Stimulated activated CD4-positive, alpha-beta T cell treated with anti-CD3 and anti-CD28 coated beads, Interleukin-2, amount 100 ng/mL, for 48 hours (primary cell): ENCODE results near the gene ITGA2.
A peak's percentile ranks its signal among the peaks of the same experiment; 100 is the strongest.
"Not testable (repeated sequence)": the region's sequence is repeated elsewhere in the genome, so short reads cannot be mapped to it uniquely, and the experiment has no call there.

Source experiments
- DNase-seq, 2 donors: peaks; one replicate each; pipeline ENCODE4 v3.0.0-alpha.2; 2020

ITGA2 gene

DNA sequence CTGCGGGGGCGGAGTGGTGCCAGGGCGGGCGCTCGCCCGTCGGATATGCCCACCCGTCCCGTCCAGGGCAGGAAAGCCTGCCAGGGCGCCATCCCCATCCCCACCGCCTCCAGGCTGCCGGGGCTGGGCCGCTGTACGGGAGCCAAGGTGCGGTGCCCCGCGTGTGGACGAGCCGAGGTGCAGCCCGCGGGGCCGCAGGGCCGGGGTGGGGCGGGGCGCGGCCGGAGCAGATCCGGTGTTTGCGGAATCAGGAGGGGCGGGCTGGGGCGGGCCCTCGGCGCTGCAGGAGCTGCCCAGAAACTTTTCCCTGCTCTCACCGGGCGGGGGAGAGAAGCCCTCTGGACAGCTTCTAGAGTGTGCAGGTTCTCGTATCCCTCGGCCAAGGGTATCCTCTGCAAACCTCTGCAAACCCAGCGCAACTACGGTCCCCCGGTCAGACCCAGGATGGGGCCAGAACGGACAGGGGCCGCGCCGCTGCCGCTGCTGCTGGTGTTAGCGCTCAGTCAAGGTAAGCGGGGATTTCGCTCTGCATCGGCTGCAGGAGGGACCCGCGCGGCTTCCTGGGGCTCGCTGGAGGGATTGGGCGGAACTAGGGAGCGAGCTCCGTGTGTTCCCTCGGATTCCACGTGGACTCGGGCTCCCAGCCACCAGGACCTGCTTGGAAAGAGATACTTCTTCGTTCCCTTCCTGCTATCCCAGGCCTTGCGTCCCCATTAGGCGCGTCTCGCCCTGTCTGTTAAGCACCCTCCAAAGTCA is at the start of gene ITGA2:
ITGA2 (plus strand) TSS at position 328 of the 756 bp plus-strand sequence; CDS start at position 445, 117 bp downstream.
- DNase-seq = peak in 1 of 2 donors; percentile 21

DNA sequence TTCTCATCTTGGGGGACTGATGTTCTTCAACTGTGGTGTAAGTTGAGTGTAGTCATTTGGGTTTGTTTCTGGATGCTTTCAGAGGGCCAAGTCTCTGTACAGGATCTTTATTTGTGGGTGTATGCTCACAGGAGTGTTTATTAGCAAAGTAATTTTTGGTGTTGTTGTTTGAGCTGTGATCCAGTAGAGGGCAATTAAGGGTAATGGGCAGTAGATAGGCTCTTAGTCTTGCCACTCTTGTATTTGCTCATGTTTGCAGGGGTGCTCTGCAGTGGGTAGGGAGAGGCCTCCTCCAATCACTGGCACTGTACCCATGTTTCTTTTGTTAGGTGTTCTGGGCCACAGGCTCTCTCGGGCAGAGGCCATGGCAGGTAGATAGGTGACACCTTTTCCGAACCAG is 45.9 kb upstream of the ITGA2 start:
- no peak for DNase-seq

DNA sequence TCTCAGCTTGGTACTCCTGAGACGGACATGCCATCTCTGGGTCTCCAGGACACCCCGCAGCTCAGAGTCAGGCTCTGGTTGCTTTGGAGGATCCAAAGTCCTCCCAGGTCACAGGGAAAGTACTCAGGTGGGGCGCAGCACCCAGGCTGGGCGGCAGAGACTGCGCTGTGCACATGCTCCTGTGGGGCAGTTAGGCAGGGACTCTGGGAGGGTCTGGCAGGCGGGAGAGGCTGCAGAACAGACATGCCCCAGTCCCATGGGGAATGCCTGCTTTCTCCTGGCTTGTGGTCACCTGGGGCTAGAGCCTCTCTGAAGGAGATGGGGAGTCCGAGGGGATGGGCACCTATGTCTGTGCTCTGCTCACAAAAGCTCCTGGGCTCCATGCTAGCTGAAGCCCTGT is 45.3 kb upstream of the ITGA2 start:
- DNase-seq = no peak

DNA sequence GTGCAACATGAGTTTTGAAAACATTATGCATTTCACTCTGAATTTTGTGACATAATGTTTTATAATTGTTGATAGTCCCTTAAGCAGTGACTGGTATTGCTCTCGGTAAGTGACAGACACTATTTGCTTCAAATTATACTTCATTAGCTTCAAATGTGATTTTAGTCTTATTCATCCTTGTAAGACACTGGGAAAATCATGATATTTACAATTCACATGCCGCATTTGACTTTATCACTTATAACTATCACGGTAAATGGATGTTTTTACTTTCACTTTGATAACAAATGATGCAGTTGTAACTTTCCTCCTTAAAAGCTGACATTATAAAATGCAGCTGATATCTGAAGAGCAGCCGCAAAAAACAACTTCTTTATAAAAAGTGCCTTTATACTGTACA is 44.1 kb upstream of the ITGA2 start:
- DNase-seq = no peak

DNA sequence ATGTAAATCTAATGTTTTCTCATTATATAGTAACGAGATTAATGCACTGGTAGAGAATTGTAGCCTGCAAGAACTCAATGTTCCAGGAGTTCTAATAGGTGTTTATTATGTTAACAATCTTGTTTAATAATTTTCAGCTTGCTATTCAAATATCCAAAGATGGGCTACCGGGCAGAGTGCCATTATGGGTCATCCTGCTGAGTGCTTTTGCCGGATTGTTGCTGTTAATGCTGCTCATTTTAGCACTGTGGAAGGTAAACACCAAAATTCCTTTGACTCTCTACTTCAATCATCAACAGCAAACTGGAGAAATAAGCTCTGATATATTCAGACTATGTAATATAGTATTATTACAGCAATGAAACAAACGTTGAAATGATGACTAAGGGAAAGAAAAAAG is 41.9 kb upstream of the ITGA2 start:
- no peak for DNase-seq

DNA sequence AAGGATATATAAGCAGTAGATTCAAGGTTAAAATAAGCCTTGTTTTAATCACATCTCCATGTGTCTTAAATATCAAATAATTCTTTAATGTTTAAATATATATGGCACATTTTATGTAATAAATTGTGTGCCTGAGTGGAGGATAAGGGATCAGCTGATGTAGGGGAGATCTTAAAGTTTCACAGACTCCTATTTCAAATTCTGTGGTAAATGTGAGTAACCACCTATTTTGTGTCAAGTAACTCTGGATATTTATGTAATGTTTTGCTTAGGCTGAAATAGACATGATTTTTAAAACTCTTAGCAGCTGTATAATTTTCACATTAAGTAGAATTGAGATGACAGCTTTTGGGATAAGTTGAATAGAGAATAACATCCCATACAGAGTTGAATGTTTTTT is 41.3 kb upstream of the ITGA2 start:
- DNase-seq = no peak

DNA sequence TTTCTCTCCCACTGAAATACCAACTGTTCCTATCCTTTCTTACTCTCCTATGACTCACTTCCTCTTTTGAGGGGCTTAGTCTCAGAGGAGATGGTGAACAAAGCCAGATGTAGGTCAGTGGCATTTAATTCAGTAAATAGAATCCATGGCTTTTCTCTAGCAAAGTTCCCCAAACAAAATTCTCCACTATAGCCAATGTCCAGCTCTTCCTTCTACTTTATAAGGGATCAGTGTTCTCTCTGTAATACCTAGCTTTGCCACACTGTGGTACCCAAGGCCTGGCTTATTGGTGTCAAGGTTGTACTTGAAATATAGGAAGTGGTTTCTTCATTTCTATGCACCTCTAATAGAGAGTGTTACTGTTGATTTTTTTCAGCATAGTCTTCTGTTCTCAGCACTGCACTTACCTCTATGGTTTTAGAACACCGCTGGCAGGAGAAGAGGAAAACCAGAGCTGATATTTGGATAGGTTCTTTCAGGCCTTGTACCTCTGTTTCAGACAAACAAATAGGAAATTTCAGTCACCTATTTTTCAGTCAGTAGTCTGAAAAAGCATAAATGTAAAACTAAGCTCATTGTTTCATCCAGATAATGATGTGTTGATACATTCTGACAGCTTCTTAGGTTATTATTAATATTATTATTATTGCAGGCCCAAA is 40.6 kb upstream of the ITGA2 start:
- peak; percentile 34 to 43 for DNase-seq

DNA sequence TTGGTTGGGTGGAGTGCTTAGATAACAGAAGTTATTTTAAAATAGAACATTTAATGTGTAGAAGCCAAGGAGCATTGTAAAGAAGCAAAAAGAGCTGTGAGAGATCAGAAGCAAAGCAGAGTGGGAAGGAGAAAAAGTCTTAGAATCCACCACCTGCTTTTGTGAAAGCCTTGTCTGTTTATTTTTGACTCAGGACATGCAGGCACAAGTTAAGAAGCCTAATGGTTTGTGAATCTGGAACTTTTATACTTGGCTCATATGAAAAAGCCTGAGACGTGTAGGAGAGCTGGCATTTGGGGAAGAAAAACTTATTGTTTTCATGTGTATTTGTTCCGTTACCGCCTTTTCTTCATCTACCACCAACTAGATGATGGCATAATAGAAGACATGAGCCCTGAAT is 38.5 kb upstream of the ITGA2 start:
- no peak for DNase-seq

DNA sequence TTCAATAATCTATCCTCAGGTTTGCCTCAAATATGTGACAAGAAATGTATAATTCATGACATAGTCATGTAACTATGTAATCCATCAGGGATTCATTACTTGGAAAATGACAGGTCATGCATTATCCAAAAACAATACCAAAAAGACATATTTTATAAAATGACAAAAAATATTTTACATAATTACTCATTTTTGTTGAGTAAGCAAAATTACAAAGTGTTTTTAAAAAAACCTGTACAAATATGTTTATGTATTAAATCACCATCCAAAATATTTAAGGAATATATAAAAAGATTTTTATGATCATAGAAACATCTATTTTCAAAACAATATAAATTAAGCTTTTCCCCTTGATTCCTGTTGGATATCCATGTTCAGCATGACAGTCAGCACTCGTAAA is 36.7 kb upstream of the ITGA2 start:
- DNase-seq = no peak

DNA sequence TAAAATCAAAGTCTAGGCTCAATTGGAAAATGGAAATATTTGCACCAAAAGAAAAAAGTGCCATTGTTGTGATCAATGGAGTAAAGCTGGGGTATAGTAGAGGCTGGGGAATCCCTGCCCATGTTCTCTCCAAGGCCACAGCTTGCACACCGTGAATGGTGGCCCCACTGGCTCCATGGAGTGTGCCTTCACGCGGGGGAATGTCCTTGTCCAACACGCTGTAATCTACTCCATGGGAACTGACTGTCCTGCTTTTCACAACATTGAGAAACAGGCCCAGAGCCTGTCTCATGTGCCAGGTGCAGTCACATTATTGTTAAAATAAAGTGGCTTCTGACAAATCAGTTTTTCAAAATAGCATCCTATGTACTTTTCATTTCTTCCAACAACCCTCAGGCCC is 33.1 kb upstream of the ITGA2 start:
- DNase-seq = no peak

DNA sequence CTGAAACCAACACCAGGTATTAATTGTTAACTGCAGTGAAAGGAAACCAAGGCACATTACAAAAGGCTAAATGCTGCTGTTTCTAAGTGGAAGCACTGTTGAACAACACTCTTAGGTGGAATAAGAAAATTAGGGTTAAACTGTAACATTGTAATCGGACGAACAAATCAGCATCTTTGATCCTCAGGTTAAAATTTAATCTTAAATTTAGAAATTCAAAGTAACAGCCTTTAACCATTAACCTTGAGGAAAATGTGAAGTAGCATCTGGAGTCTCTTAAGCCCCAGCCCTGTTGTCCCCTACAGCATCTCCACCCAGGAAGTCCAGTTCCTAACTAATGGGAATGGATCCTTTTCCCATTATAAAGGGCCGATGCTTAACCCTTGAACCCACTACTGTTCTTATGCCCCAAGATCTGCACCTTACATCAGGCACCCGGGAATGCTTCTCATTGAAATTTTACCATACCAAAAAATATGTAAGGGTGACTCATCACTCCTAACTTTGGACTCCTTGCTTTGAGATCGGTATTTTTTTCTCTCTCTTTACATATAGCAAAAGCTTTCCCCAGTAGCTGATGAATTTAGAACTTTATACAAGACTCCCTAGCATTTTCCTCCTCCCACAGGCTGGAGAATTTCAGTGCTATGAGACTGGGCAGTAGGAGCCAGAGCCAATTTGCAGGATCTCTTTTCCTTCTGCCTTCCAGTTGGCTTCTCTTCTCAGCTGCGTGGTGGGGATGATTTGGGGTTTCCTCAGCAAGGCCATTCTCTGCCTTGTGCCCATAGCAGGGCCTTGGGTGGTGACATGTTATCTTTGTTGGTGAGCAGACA is 32.0 kb upstream of the ITGA2 start:
- no peak for DNase-seq

DNA sequence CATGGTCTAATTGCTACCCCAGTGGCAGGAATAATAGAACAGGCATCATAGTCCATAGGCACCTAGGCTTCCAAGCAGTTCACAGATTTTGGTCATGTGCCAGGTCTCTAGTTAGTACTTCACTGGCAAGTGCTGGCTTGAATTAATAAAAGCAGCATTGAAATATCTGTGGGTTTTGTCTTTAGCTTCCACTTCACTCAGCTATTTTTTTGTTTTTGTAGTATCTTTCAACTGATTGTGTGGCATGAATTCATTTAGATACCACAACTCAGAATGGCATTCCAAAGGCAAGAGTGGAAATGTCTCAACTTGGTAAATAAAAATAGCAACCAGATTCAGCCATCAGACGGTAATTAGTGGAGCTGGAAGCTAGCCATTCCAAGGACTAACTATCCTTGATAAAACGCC is 27.9 kb upstream of the ITGA2 start:
- no peak for DNase-seq

DNA sequence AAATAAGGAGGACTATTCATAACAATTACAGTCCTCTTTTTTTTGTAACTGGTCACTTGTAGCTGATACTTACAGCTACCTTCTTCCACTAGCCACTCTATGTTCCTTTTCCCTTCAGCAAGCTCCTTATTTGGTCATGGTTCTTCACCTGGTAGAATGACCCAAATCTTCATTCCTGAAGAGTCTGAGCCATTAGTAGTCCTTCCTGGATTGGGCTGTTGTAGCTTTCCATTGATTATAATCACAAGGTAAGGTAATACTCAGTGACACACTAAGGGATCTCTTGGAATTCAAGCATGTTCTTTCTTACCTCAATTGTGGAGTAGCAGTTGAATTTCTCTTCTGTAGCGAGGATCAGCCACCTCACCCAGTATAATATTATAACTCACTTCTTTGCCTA is 25.5 kb upstream of the ITGA2 start:
- DNase-seq = no peak

DNA sequence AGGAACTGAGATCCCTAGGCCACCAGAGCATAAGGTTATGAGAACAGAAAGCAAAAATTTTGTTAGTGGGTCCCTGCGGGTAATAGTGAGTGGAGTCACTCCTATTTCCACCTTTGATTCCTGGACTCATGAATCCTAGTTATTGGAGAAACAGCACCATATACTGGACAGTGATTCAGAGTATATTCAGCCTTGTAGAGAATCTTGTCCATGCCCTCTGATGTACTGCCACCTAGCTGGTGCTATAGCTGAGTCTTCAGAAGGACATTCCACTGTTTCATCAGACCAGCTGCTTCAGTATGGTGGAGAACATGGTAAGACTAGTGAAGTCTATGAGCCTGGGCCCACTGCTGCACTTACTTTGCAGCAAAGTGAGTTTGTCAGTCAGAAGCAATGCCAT is 25.0 kb upstream of the ITGA2 start:
- no peak for DNase-seq

DNA sequence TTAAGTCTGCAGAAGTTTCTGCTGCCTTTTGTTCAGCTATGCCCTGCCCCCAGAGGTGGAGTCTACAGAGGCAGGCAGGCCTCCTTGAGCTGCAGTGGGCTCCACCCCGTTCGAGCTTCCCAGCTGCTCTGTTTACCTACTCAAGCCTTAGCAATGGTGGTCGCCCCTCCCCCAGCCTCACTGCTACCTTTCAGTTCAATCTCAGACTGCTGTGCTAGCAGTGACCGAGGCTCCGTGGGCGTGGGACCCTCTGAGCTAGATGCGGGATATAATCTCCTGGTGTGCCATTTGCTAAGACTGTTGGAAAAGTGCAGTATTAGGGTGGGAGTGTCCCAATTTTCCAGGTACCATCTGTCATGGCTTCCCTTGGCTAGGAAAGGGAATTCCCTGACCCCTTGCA is 13.0 kb upstream of the ITGA2 start:
- DNase-seq = not testable (repeated sequence)

DNA sequence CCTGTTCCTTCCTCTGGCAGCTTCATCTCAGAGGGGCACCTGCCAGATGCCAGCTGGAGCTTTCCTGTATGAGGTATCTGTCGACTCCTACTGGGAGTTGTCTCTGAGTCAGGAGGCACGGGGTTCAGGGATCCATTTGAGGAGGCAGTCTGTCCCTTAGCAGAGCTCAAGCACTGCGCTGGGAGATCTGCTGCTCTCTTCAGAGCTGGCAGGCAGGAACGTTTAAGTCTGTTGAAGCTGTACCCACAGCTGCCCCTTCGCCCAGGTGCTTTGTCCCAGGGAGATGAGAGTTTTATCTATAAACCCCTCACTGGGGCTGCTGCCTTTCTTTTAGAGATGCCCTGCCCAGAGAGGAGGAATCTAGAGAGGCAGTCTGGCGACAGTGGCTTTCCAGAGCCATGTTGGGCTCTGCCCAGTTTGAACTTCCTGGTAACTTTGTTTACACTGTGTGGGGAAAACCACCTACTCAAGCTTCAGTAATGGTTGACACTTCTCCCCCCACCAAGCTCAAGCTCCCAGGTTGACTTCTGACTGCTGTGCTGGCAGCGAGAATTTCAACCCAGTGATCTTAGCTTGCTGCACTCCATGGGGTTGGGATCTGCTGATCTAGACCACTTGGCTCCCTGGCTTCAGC is 11.8 kb upstream of the ITGA2 start:
- DNase-seq = no peak

DNA sequence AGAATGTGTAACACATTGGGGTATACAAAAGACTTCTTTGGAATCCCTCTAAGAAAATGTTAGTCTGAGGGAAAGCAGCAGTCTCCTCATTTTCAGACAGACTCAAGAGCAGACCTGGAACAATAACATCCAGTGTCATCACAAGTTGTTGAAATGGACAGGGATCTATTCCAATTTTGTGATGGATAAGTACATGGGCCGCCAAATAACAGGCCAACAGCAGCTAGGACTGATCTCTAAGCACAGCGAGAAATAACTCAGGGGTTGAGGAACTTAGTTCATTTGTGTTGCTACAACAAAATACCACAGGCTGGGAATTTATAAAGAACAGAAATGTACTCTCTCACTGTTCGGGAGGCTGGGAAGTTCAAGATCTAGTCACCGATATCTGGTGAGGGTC is 7.6 kb upstream of the ITGA2 start:
- DNase-seq = no peak

DNA sequence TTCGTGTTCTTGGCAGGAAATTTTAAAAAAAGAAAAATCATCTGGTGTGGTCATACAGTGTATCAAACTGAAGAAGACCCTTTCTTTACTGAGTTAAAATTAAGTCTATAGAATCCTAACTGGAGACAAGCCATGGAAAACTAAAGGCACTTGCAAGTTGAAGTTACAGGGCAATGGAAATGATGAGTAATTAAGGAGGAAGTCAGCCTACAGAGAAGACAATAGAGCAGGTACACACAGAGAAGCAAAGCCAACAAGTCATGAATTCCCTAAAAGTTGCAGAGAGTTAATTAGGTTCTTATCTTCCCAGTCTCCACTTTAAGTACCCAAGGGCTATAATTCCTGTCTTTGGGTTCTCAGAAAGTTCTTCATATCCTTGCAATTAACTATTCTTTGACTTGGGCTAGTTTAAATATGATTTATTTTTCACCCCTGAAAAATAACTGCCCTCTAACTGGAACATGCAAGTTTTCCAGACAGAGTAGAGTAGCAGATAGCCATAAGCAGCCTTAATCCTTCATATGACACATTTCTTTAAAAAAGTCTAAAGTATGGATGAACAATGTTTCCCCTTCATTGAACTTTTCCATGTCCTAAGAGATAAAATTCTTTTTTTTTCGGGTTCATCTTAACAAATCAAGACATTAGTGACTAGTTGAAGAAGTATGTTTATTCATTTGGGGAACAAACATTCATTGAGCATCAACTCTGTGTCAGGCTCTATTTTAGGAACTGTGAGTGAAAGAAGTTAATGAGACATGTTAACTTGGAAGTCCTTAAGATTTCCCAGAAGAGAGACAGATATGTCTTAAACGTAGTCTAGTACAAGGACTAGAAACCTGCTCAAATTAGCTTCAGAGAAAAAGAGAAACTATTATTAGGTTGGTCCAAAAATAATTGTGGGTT is 5.2 kb upstream of the ITGA2 start:
- no peak for DNase-seq

DNA sequence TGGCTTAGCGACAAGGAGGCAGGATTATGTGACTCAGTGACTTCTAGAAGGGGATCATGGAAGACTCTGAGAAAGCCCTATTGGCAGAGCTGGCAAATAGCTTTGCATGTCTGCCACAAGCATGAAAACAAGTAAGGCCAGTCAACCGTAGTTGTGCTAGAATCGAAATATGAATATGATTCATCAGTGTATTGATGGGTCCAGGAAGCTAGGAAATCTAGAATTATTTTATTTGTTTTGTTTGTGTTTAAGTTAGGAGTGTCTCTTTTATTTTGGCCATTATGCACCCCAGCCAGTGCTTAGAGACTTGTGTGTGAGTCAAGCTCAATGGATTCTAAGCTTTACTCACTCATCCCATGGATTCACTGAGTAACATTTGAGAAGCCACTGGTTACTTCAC is 3.8 kb upstream of the ITGA2 start:
- DNase-seq = no peak

DNA sequence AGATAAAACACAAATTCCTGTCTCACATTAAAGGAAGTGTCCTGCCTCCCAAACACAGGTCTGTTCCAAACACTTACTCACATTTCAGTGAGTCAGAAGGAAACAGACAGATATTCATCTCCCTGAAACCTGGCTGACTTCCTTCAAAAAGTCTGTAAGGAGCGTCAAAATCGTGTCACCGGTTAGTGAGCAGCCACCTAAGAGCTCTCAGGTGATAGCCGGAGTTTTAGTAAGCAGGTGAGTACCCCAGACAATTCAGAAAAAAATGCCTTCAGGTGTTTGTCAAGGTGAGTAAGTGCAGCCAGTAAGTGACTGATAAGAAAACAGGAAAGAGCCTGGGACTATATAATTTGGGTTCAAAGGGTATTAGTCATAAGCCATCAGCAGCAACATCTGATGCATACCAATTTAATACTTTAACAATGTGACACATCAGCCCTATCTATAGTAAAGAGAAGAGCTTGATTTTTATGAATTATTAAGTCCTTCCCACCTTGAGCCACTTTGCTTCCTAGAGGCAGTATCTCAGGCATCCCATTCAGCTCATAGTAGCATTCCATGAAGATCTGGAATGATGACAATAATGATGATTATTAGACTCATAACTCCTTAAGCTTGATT is 1.3 kb upstream of the ITGA2 start:
- no peak for DNase-seq

DNA sequence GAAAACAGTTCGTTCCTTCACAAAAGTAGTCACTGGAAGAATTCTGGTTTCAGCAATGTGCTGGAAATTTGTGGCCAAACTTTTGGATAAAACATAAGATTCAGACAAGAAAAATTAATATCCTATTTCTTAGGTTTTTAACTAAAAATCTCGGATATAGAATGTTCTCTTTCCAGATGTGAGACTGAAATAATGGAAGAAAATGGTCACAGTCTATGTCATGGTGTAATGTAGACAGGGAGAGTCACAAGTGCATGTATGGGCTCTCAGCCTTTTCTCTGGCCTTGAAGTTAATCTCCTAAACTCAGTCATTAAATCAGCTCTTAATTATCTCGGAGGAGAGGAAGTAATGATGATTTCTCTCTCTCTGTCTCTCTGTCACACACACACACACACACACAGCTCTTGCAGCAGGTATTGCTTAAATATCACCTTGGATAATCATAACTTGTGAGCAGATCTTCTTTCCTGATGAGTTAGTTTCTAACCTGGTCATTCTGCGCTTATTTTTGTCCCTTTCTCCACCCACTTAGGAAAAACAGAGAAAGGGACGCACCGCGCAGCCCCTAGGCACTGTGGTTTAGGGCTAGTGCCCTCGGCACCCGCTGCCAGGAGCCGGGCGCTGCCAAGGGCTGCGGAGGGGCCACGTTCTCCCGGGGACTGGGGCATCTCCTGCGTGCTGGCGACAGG is 672 bp upstream of the ITGA2 start:
- no peak for DNase-seq
